Esophagus squamous epithelium (tissue), 4 donors: Measurements from ENCODE around the gene HSD17B3.

Experiments
- POLR2A ChIP-seq, 4 donors: fragments of 450-650 bp; IDR thresholded peaks; one replicate each; pipeline ENCODE4 v1.6.1; 2017; ENCODE audit warnings: antibody characterized with exemption in 4 of 4, mild to moderate bottlenecking in 4 of 4, moderate library complexity in 3 of 4
- TF ChIP-seq, protein P1 (sequence below), 6 experiments: fragments of 450-650 bp in 4 of 6; fragments of 200-600 bp in 2 of 6; sonication (generic) in 2 of 6; IDR thresholded peaks; one replicate each; pipeline ENCODE4 v1.5.1; 2016 to 2019; ENCODE audit warnings: antibody characterized with exemption in 6 of 6, mild to moderate bottlenecking in 4 of 6, moderate library complexity in 4 of 6

DNA sequence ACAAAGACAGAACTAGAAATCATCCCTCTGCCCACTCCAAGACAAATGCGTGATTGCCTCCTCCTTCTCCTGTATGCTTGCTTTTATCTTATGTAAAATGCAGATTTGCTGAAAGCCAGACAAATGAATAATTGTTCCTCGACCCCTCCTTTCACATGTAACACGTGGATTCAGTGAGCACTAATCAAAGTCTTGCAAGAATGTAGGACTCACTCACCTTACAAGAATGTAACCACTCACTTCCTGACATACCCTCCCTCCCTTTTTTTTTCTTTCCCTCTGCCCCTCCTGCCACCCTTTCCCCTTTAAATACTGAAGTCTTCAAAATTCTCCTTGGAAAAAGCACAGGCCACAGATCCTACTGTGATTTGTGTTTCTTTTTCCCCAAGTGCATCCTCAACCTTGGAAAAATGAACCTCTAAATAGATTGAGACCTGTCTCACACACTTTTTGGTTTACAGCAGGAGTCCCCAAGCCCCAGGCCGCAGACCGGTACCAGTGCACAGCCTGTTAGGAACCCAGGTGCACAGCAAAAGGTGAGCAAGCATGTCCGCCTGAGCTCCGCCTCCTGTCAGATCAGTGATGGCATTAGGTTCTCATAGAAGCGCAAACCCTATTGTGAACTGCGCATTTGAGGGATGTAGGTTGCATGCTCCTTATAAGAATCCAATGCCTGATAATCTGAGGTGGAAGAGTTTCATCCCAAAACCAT, 29.4 kb upstream of the HSD17B3 start:
- TF ChIP-seq POLR2A (IDR thresholded peaks at IDR 0.05), result no peak
- TF ChIP-seq, protein P1, sequence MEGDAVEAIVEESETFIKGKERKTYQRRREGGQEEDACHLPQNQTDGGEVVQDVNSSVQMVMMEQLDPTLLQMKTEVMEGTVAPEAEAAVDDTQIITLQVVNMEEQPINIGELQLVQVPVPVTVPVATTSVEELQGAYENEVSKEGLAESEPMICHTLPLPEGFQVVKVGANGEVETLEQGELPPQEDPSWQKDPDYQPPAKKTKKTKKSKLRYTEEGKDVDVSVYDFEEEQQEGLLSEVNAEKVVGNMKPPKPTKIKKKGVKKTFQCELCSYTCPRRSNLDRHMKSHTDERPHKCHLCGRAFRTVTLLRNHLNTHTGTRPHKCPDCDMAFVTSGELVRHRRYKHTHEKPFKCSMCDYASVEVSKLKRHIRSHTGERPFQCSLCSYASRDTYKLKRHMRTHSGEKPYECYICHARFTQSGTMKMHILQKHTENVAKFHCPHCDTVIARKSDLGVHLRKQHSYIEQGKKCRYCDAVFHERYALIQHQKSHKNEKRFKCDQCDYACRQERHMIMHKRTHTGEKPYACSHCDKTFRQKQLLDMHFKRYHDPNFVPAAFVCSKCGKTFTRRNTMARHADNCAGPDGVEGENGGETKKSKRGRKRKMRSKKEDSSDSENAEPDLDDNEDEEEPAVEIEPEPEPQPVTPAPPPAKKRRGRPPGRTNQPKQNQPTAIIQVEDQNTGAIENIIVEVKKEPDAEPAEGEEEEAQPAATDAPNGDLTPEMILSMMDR (IDR thresholded peaks at IDR 0.05), result no peak
